K562 (cell line): ENCODE results near the gene CFAP53. TPM values are rescaled to one million over a fixed set of nuclear protein-coding genes. Genes with fewer than 3 reads are reported as not detected.

ENCODE experiments used
- ATAC-seq: fragments of 200-7000 bp; cut with Tn5 transposase; 3 replicates; pipeline ENCODE4 v1.9.1; 2020; ENCODE audit warnings: moderate library complexity
- BruUV-seq: library from RNA; stranded (reverse); fragments of 400-500 nt; replicated peaks from 2 replicates; lab custom pipeline; 2021; lab: Mats Ljungman, UMichigan
- CTCF ChIA-PET: fragments of 300-600 bp; formaldehyde crosslinking; extraction: SDS; loops from one replicate; lab custom pipeline; 2021; ENCODE audit warnings: low intra/inter-chr PET ratio; lab: Yijun Ruan, JAX
- POLR2A ChIA-PET: fragments of 300-600, 350-650 bp; sonication (Branson Sonifier 250); formaldehyde crosslinking; extraction: SDS; loops from one replicate; lab custom pipeline; 2021; ENCODE audit warnings: antibody characterized with exemption, inconsistent platforms; lab: Yijun Ruan, JAX
- DNase-seq, 4 experiments: peaks; one replicate each; pipeline versions ENCODE4 v3.0.0 to v3.0.0-alpha.2; 2011 to 2018; ENCODE audit warnings: low spot score in 3 of 4, mixed read lengths in 3 of 4; ENCODE audit errors: extremely low read depth in 1 of 4
- FAIRE-seq: peaks from 2 replicates; lab custom pipeline; 2011; peaks lifted over from hg19 to GRCh38; lab: Jason Lieb, UNC
- H2AFZ ChIP-seq: 2 replicates; pipeline ENCODE4 v1.6.0; 2011; ENCODE audit warnings: low read depth, low read length, control low read depth, inconsistent platforms
- H3K27ac ChIP-seq: fragments of 200-600 bp; 3 replicates; pipeline ENCODE4 v1.8.0; 2011; ENCODE audit warnings: low read depth, mild to moderate bottlenecking, control low read depth, inconsistent platforms, low read length, moderate library complexity, mixed read lengths; ENCODE audit errors: extremely low read depth
- H3K27me3 ChIP-seq, 2 experiments: fragments of 300-600 bp in 1 of 2; 2 replicates in 1 of 2; 3 replicates in 1 of 2; pipeline versions ENCODE4 v1.6.0 to v1.8.0; 2011; ENCODE audit warnings: inconsistent platforms in 2 of 2, low read length in 2 of 2, mild to moderate bottlenecking in 1 of 2, mixed read lengths in 1 of 2, moderate library complexity in 1 of 2; ENCODE audit not compliant: control insufficient read depth in 2 of 2, insufficient read depth in 2 of 2
- H3K36me3 ChIP-seq: fragments of 300-600 bp; 3 replicates; pipeline ENCODE4 v1.8.0; 2011; ENCODE audit warnings: mild to moderate bottlenecking, low read length, inconsistent platforms; ENCODE audit not compliant: control insufficient read depth, insufficient read depth
- H3K4me1 ChIP-seq, 2 experiments: fragments of 200-600 bp in 1 of 2; replicated peaks in 1 of 2; 2 replicates in 1 of 2; 3 replicates in 1 of 2; pipeline versions ENCODE4 v1.5.1 to v1.8.0; 2011; ENCODE audit warnings: inconsistent platforms in 2 of 2, low read length in 2 of 2, mild to moderate bottlenecking in 1 of 2, mixed read lengths in 1 of 2, moderate library complexity in 1 of 2; ENCODE audit not compliant: control insufficient read depth in 2 of 2, insufficient read depth in 2 of 2
- H3K4me2 ChIP-seq: 2 replicates; pipeline ENCODE4 v1.6.1; 2011; ENCODE audit warnings: low read length, control low read depth, inconsistent platforms, mixed read lengths; ENCODE audit not compliant: insufficient read depth
- H3K4me3 ChIP-seq: fragments of 200-600 bp; sonication (generic), shearing (Covaris generic); 2 replicates; pipeline ENCODE4 v1.5.1; 2016; ENCODE audit warnings: control low read depth, inconsistent platforms
- H3K79me2 ChIP-seq: fragments of 200-600 bp; 3 replicates; pipeline ENCODE4 v1.8.0; 2011; ENCODE audit warnings: low read length, inconsistent platforms; ENCODE audit not compliant: control insufficient read depth, insufficient read depth
- H3K9ac ChIP-seq, 2 experiments: 2 replicates each; pipeline versions ENCODE4 v1.6.0 to v1.6.1; 2011; ENCODE audit warnings: low read depth in 2 of 2, low read length in 2 of 2, control low read depth in 1 of 2, inconsistent platforms in 1 of 2, mild to moderate bottlenecking in 1 of 2, mixed read lengths in 1 of 2; ENCODE audit not compliant: insufficient read depth in 1 of 2
- H3K9me1 ChIP-seq: one replicate; pipeline ENCODE4 v1.6.0; 2011; ENCODE audit warnings: inconsistent platforms, mild to moderate bottlenecking, low read length, moderate library complexity; ENCODE audit not compliant: control insufficient read depth, insufficient read depth
- H3K9me3 ChIP-seq: replicated peaks from 2 replicates; pipeline ENCODE4 v1.5.1; 2011; ENCODE audit warnings: low read depth, low read length, inconsistent platforms; ENCODE audit not compliant: control insufficient read depth, insufficient read depth
- H4K20me1 ChIP-seq: replicated peaks from 2 replicates; pipeline ENCODE4 v1.6.1; 2011; ENCODE audit warnings: low read length, inconsistent platforms, mixed read lengths; ENCODE audit not compliant: control insufficient read depth, insufficient read depth
- GTF2E2 ChIP-seq: fragments of 200-800 bp; sonication (Bioruptor generic); IDR thresholded peaks from 2 replicates; pipeline ENCODE4 v1.6.1; 2016; ENCODE audit warnings: missing genetic modification characterization, missing compliant biosample characterization
- KLF10 ChIP-seq: fragments of 250-450 bp; sonication (Bioruptor Pico); IDR thresholded peaks from 2 replicates; pipeline ENCODE4 v1.6.1; 2021; ENCODE audit warnings: matching md5 sums
- POLR2AphosphoS5 ChIP-seq: IDR thresholded peaks from 2 replicates; pipeline ENCODE4 v1.6.1; 2011; ENCODE audit warnings: mild to moderate bottlenecking, low read depth, low read length, moderate library complexity; ENCODE audit not compliant: control insufficient read depth, insufficient read depth
- POLR2G ChIP-seq: fragments of 200-400 bp; formaldehyde crosslinking; IDR thresholded peaks from 2 replicates; pipeline ENCODE4 v1.6.1; 2017; ENCODE audit warnings: low read depth, mild to moderate bottlenecking, antibody characterized with exemption, low read length, moderate library complexity
- POU5F1 ChIP-seq: fragments of 150-350 bp; IDR thresholded peaks from 2 replicates; pipeline ENCODE4 v1.6.1; 2014; ENCODE audit warnings: borderline replicate concordance, low read length, low read depth, mild to moderate bottlenecking; ENCODE audit not compliant: partially characterized antibody
- PRMT5 ChIP-seq: sonication (generic); formaldehyde crosslinking; IDR thresholded peaks from 2 replicates; pipeline ENCODE4 v1.5.0; 2020; ENCODE audit warnings: missing genetic modification reagents
- RBFOX2 ChIP-seq: fragments of 200-400 bp; formaldehyde crosslinking; IDR thresholded peaks from 2 replicates; pipeline ENCODE4 v1.6.1; 2017; ENCODE audit warnings: low read depth, mild to moderate bottlenecking, low read length, moderate library complexity
- RBM25 ChIP-seq: fragments of 200-400 bp; formaldehyde crosslinking; IDR thresholded peaks from 2 replicates; pipeline ENCODE4 v1.6.1; 2018; ENCODE audit warnings: low read length, low read depth, moderate library complexity; ENCODE audit not compliant: severe bottlenecking
- ZFP36 ChIP-seq: fragments of 150-350 bp; IDR thresholded peaks from 2 replicates; pipeline ENCODE4 v1.6.1; 2018; ENCODE audit warnings: low read length, low read depth; ENCODE audit not compliant: partially characterized antibody
- WGBS: fragments of 100-300 bp; shearing (Covaris generic); methylation state at CpG from one replicate; pipeline ENCODE4 v1.1.6; 2016; ENCODE audit warnings: low coverage, mixed read lengths; ENCODE audit not compliant: insufficient coverage; ENCODE audit errors: missing lambda C conversion rate; 5-methylcytosine and 5-hydroxymethylcytosine counted together
- in situ Hi-C: fragments of 300-500 bp; cut with MboI; formaldehyde crosslinking; loops from 4 replicates; pipeline ENCODE4 v1.15.0; 2018; ENCODE audit warnings: inconsistent platforms, mixed read lengths
- intact Hi-C: fragments of 100-400 bp; cut with micrococcal nuclease; formaldehyde crosslinking; loops from 2 replicates; pipeline ENCODE4 v1.14.2; 2022
- polyA plus RNA-seq, 8 experiments: library from polyadenylated mRNA; depleted of rRNA in 4 of 8; stranded (reverse) in 5 of 8; unstranded in 3 of 8; fragments of >200 nt; fragmentation: Nextera tagmentation in 2 of 8; fragmentation: Illumina TruSeq in 1 of 8; extraction: Ambion mirVana in 2 of 8; extraction: Trizol in 1 of 8; gene quantifications; 2 replicates each; pipeline versions ENCODE4 v1.2.1 to v1.2.3, GENCODE V29; 2011 to 2014; ENCODE audit warnings: inconsistent platforms in 1 of 8, missing spikeins in 1 of 8
- total RNA-seq, 7 experiments: library from RNA; depleted of rRNA in 6 of 7; stranded (reverse); fragments of >200 nt in 6 of 7; fragmentation: Illumina TruSeq in 2 of 7; extraction: Trizol in 2 of 7; gene quantifications; 2 replicates each; pipeline versions ENCODE4 v1.2.1 to v1.2.3, GENCODE V29; 2011 to 2021; ENCODE audit warnings: low replicate concordance in 1 of 7
- TF ChIP-seq, protein P1 (sequence below), 2 experiments: fragments of 450-650 bp; conservative IDR thresholded peaks; 2 replicates each; pipeline ENCODE4 v1.6.1; 2017; ENCODE audit warnings: mild to moderate bottlenecking in 2 of 2, moderate library complexity in 2 of 2

CFAP53 gene
- total and polyA plus RNA-seq, 9 of the 15 experiments (the other 6 are each of a cell fraction or from before 2014, with no cell fraction given), result 0.21 to 1.9 (median 1.2) TPM

DNA sequence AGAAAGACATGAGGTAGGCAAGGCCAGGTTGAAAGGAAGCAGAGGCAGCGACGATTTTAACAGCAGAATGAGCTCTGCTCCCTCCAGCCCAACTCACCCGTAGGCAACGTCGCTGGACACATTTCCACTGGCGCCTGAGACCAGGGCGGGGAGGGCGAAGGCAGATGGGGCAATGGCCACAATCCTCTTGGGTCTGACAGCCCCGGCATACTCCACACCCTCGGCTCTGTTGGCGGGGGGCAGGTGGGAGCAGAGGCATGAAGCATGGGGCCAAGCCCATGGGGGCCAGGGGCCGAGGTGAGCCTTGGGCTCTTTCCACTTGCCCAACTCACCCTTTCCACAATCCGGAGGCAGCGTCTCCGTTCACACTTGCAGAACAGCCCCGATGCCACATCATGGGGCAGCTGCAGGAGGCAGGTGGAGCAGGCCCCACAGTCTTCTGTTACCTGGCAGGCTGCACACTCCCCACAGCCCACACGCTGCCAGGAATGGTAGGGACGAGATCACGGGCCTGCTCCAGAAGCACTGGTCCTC, 9.3 kb upstream of the CFAP53 start:
- no peak overlapping the region for H3K9ac ChIP-seq

DNA sequence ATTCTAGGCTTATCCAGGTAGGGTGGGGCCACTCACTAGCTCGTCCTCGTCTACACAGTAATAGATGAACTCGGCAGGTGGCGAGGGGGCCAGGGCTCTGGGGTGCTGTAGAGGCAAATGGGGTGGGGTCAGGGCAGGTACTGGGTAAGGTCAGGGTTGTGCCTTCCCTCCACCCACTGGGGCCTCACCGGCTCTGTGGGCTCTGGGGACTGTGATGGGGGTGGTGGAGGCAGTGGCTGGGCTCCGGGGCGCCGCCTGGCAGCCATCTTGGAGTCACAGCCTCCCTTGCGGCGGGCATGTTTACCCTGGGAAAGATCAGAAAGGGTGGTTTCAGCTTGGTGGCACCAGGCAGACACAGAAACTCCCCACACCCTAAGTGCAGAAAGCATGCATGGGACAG, 8.6 kb upstream of the CFAP53 start:
- peaks cover 3 to 5% of the 10 kb centered on the region in 2 experiments; a peak in 3 of 5 replicates for H3K4me1 ChIP-seq
- H3K9me3 ChIP-seq, result 0 out of 2 replicates have a peak, but pooled peaks cover 2% of the 10 kb centered on the region
- no peak for ATAC-seq
- H3K36me3 ChIP-seq, result peaks cover 96% of the 10 kb centered on the region
- H4K20me1 ChIP-seq, result no peaks in the 10 kb centered on the region
- no peak overlapping the region for H3K9ac ChIP-seq
- in situ Hi-C loops, result no loop called here
- TF ChIP-seq POLR2AphosphoS5 (no peak), PRMT5 (no peak), GTF2E2 (tag) (no peak), POLR2G (0 out of 2 replicates have a peak, but pooled peaks have one; percentile 4)
- TF ChIP-seq, protein P1, sequence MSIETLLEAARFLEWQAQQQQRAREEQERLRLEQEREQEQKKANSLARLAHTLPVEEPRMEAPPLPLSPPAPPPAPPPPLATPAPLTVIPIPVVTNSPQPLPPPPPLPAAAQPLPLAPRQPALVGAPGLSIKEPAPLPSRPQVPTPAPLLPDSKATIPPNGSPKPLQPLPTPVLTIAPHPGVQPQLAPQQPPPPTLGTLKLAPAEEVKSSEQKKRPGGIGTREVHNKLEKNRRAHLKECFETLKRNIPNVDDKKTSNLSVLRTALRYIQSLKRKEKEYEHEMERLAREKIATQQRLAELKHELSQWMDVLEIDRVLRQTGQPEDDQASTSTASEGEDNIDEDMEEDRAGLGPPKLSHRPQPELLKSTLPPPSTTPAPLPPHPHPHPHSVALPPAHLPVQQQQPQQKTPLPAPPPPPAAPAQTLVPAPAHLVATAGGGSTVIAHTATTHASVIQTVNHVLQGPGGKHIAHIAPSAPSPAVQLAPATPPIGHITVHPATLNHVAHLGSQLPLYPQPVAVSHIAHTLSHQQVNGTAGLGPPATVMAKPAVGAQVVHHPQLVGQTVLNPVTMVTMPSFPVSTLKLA (conservative IDR thresholded peaks at IDR 0.05), result no peak
- no peak overlapping the region for H3K27ac ChIP-seq
- H3K9me1 ChIP-seq, result no peaks in the 10 kb centered on the region
- peaks cover 19% of the 10 kb centered on the region for H3K79me2 ChIP-seq
- no peak for FAIRE-seq
- H2AFZ ChIP-seq, result no peak overlapping the region
- intact Hi-C loops, result no loop called here
- CTCF ChIA-PET, result no interaction called here
- WGBS, result 92% methylated on average over 2 of the region's 10 CpGs
- DNase-seq, result no peak
- H3K4me2 ChIP-seq, result no peak overlapping the region
- no TSS peak for BruUV-seq
- POLR2A ChIA-PET, result no interaction called here
- H3K27me3 ChIP-seq, result no peaks in the 10 kb centered on the region
- no peak overlapping the region for H3K4me3 ChIP-seq

More for the DNA sequence above, 9.3 kb upstream of the CFAP53 start:
- Histone ChIP-seq H3K27me3 (no peaks in the 10 kb centered on the region), H3K4me2 (no peak overlapping the region), H3K4me3 (no peak overlapping the region), H3K9me1 (no peaks in the 10 kb centered on the region), H3K4me1 (peaks cover 4 to 7% of the 10 kb centered on the region in 2 experiments; a peak in 3 of 5 replicates), H3K27ac (no peak overlapping the region), H2AFZ (no peak overlapping the region), H3K79me2 (peaks cover 25% of the 10 kb centered on the region), H3K9me3 (0 out of 2 replicates have a peak, but pooled peaks cover 2% of the 10 kb centered on the region), H4K20me1 (no peaks in the 10 kb centered on the region), H3K36me3 (peaks cover 92% of the 10 kb centered on the region; the same call in 2 of the 3 replicates)
- WGBS, result 100% methylated on average over 9 of the region's 19 CpGs
- CTCF ChIA-PET, result no interaction called here
- no peak for ATAC-seq
- BruUV-seq, result no TSS peak
- TF ChIP-seq POU5F1 (no peak), ZFP36 (no peak), KLF10 (CRISPR knock-in tag) (no peak), RBM25 (no peak), RBFOX2 (peak; percentile 30; the same call in 1 of the 2 replicates)
- no peak for FAIRE-seq
- POLR2A ChIA-PET, result no interaction called here
- in situ Hi-C loops (no loop called here), intact Hi-C loops (no loop called here)
- DNase-seq, result no peak
